Kidney (tissue), 14 donors: ENCODE data around the gene IFNGR1. TPM values are rescaled to one million over a fixed set of nuclear protein-coding genes. Genes with fewer than 3 reads are reported as not detected.

Experiments
- DNase-seq, 5 donors: peaks; one replicate each; pipeline ENCODE4 v3.0.0-alpha.2; 2013 to 2020
- FAIRE-seq: peaks from 2 replicates; lab custom pipeline; 2012; peaks lifted over from hg19 to GRCh38; lab: Jason Lieb, UNC
- H3K27ac ChIP-seq, 2 donors: one replicate each; pipeline ENCODE4 v1.7.0; 2013; ENCODE audit warnings: low read depth in 2 of 2, low read length in 2 of 2, inconsistent platforms in 1 of 2
- H3K27me3 ChIP-seq: one replicate; pipeline ENCODE4 v1.7.1; 2013; ENCODE audit warnings: low read length, inconsistent platforms; ENCODE audit not compliant: control insufficient read depth, insufficient read depth
- H3K36me3 ChIP-seq, 3 donors: one replicate each; pipeline versions ENCODE4 v1.7.0 to v1.7.1; 2013; ENCODE audit warnings: low read length in 3 of 3, control low read depth in 1 of 3, inconsistent platforms in 1 of 3; ENCODE audit not compliant: insufficient read depth in 3 of 3, control insufficient read depth in 2 of 3
- H3K4me1 ChIP-seq, 3 donors: one replicate each; pipeline versions ENCODE4 v1.7.0 to v1.7.1; 2013; ENCODE audit warnings: low read length in 3 of 3, inconsistent platforms in 1 of 3, low read depth in 1 of 3; ENCODE audit not compliant: control insufficient read depth in 2 of 3, insufficient read depth in 2 of 3
- H3K4me3 ChIP-seq, 3 donors: one replicate each; pipeline versions ENCODE4 v1.7.0 to v1.8.1; 2013; ENCODE audit warnings: low read length in 3 of 3, control low read depth in 1 of 3, inconsistent platforms in 1 of 3
- H3K9ac ChIP-seq, 3 donors: one replicate each; pipeline versions ENCODE4 v1.7.0 to v1.7.1; 2013; ENCODE audit warnings: low read length in 3 of 3, control low read depth in 1 of 3, inconsistent platforms in 1 of 3
- H3K9me3 ChIP-seq, 3 donors: one replicate each; pipeline versions ENCODE4 v1.7.0 to v1.7.1; 2013; ENCODE audit warnings: low read length in 3 of 3, control low read depth in 1 of 3, inconsistent platforms in 1 of 3; ENCODE audit not compliant: control insufficient read depth in 2 of 3, insufficient read depth in 1 of 3
- CTCF ChIP-seq: IDR thresholded peaks from 3 replicates; pipeline ENCODE4 v1.5.1; 2012; ENCODE audit warnings: mild to moderate bottlenecking, moderate library complexity, borderline replicate concordance; ENCODE audit not compliant: insufficient read depth; ENCODE audit errors: extremely low read depth
- intact Hi-C: fragments of 100-400 bp; cut with DNase I; formaldehyde crosslinking; loops from one replicate; pipeline ENCODE4 v1.11.1; 2022
- polyA plus RNA-seq: library from polyadenylated mRNA; stranded (reverse); fragments of 350-450 nt; fragmentation: Illumina TruSeq; extraction: RNeasy Lipid Tissue Mini Kit (QIAGEN cat#74804); gene quantifications from one replicate; pipeline ENCODE4 v1.2.3, GENCODE V29; 2014; ENCODE audit warnings: low read depth, low replicate concordance; ENCODE audit not compliant: insufficient read depth
- total RNA-seq: library from RNA; stranded (reverse); fragmentation: NEBNext Ultra II Directional; extraction: Animal tissue kit (Norgen Biotek cat#: 25700); gene quantifications from one replicate; pipeline ENCODE4 v1.2.1, GENCODE V29; 2021
- donor health status: control.
- donor health status: control.
- donor health status: control.
- donor health status: control.
- donor health status: control.
- donor health status: DM: yes; HTN: yes; CAD: no.
- donor health status: Normal renal cell carcinoma (clear cell type).

Gene IFNGR1
- total and polyA plus RNA-seq, 2 donors from 2014 or later, result 42.8 to 94.3 TPM

GRCh38 chr6:137231895-137232294 is 12.7 kb upstream of the IFNGR1 start:
- FAIRE-seq (no peak), DNase-seq (no peak)
- Histone ChIP-seq H3K27ac (no peak overlapping the region), H3K36me3 (no peaks in the 10 kb centered on the region), H3K9ac (no peak overlapping the region), H3K4me1 (peaks cover 0 to 6% (median 0%) of the 10 kb centered on the region in 3 donors), H3K27me3 (no peaks in the 10 kb centered on the region), H3K4me3 (no peak overlapping the region), H3K9me3 (no peaks in the 10 kb centered on the region)
- TF ChIP-seq CTCF, result no peak
- intact Hi-C loops, result no loop called here

DNA sequence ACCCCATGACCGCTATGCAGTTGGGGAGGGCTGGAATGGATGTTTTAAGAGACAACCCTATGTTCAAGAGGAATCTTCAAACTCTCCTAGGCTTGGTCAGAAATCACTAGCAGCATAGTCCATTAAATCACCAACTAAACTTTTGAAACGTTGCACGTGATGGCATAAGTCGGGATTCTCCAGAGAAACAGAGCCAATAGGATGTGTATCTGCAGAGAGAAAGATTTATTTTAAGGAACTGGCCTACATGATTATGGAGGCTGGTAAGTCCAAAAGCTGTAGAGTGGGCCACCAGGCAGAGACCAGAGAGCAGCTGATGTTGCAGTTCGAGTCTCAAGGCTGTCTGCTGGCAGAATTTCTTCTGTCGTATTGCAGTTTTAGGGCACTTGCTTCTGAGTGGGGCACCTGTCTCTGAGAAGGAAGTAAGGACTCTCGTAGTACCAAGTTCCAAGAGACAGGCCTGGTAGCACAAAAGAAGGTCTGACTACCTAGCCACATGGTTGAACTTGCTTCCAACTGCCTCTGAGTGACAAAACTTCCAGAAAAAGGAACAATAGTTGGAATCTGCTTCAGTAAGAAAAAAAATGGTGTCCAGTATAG is 11.9 kb upstream of the IFNGR1 start:
- intact Hi-C loops, result no loop called here
- TF ChIP-seq CTCF, result no peak
- Histone ChIP-seq H3K4me1 (peaks cover 0 to 6% (median 0%) of the 10 kb centered on the region in 3 donors), H3K27me3 (no peaks in the 10 kb centered on the region), H3K4me3 (no peak overlapping the region), H3K36me3 (no peaks in the 10 kb centered on the region), H3K9me3 (no peaks in the 10 kb centered on the region), H3K27ac (no peak overlapping the region), H3K9ac (no peak overlapping the region)
- no peak for DNase-seq
- FAIRE-seq, result no peak

DNA sequence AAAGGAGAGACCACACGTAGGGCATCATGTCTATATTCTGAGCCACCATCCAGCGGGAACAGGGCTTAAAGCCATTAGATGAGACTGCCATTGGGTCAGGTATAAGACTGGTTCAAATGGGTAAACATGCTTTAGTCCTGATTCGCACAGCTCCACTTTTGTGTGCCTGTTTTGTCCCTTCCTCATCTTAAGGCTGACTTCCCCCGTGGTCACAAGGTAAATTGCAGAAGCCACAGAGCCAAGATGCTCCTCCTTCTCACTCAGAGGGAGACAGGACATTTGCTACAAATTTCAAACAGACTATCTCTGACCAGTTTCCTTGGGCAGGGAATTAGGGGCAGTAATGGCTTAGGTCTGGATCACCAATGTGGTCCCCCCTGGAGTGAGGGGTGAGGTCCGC is 11.4 kb upstream of the IFNGR1 start:
- no peak for TF ChIP-seq CTCF
- Histone ChIP-seq H3K36me3 (no peaks in the 10 kb centered on the region), H3K27ac (no peak overlapping the region), H3K9me3 (no peaks in the 10 kb centered on the region), H3K4me1 (peaks cover 0 to 6% (median 0%) of the 10 kb centered on the region in 3 donors), H3K4me3 (no peak overlapping the region), H3K27me3 (no peaks in the 10 kb centered on the region), H3K9ac (no peak overlapping the region)
- DNase-seq (no peak), FAIRE-seq (no peak)
- intact Hi-C loops, result no loop called here
